GM18520 (cell line): ENCODE measurements around the gene RPTOR.
"Not testable (repeated sequence)": the region's sequence is repeated elsewhere in the genome, so short reads cannot be mapped to it uniquely, and the experiment has no call there.

ENCODE experiments used
- ATAC-seq: cut with Tn5 transposase; IDR thresholded peaks from one replicate; pipeline ENCODE4 v1.9.1; 2021; ENCODE audit not compliant: unreplicated experiment

RPTOR gene

GRCh38 chr17:80864751-80865150 lies 320.1 kb downstream of the RPTOR start:
- no peak for ATAC-seq

- no peak for ATAC-seq
These were observed 321.6 kb downstream of the RPTOR start for GRCh38 chr17:80866050-80866793.

DNA sequence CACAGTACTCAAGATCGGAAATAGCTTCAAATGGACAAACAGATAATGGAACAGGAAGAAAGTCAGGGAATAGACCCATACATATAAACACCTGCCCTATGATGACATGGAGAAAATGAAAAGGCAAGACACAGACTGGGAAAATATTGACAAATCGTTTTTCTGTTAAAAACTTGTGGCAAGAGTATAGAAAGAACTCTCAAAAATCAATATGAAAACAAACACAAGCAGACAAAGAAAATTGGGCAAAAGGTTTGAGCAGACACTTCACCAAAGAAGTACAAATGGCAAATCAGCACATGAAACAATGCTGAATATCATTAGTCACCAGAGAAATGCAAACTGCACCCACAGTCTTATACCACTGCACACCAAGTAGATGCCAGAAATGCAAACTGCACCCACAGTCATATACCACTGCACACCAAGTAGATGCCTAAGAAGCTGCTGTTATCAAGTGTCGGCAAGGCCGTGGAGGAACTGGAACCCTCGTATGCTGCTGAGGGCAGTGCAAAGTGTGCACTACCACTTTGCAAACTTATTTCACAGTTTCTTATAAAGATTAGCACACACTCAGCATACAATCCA lies 323.5 kb downstream of the RPTOR start:
- ATAC-seq: no peak

DNA sequence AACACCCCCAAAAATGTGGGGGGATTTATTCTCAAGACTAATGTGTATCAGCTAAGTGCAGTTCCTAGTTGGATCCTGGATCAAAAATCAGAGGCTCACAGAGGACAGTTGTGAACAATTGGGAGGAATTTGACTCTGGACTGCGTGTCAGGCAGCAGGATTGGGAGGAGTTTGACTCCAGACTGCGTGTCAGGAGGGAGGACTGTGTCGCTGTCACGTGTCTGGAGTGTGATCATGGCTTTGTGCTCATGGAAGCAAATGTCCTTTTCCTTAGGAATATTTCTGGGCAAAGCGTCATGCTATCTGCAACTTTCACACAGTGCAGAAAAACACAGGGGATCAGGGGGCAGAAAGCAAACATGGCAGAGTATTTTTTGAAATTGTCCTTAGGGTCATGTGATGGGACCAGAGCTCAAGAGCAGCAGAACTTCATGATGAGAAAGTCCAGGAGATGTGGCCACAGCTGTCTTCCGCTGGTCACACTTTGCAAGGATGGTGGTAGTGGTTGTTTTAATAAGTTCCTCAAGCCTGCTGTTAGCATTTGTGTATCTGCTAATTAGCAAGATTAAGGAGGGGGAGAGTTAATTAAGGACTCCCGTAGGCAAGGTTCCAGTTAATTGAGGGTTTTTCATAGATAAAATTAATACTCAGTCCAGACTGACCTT lies 325.0 kb downstream of the RPTOR start:
- ATAC-seq: no peak

DNA sequence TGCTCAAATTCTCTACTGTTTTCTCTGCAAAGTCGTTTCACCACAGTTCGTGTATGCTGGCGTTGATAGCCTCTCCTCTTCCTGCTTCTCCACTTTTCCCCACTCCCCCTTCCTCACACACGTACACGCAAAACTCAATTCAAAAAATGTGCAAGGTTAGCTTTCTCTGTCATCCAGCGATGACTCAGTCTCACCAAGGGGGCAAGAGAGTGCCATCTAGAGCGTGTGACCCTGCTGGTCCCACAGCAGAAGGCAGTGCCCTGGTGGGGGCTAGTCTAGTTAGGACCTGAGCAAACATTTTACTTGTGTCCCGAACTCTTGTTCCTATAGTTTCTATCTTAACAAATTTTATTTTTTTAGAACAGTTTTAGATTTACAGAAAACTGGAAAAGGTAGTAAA lies 325.8 kb downstream of the RPTOR start:
- no peak for ATAC-seq

DNA sequence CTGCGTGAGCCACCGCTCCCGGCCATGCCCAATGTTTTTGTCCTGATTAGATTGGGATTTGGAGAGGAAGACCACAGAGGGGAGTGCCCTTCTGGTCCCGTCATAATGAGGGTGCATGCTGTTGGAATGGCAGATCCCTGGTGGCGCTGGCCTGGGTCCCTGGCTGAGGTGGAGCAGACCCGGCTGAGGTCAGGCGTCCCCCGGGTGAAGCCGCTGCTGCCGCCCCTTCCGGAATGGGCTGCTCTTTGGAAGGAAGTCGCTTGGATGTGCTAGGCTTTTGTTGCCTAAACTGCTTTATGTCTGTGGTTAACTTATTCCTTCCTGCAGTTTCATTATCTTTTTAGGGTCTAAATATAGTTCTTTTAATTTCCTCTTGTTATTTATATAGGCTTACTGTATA lies 326.7 kb downstream of the RPTOR start:
- ATAC-seq: no peak

GRCh38 chr17:80872001-80872500 lies 327.4 kb downstream of the RPTOR start:
- no peak for ATAC-seq

GRCh38 chr17:80872501-80873306 lies 328.1 kb downstream of the RPTOR start:
- ATAC-seq: no peak

- ATAC-seq: no peak
These were observed 328.8 kb downstream of the RPTOR start for GRCh38 chr17:80873307-80873951.

DNA sequence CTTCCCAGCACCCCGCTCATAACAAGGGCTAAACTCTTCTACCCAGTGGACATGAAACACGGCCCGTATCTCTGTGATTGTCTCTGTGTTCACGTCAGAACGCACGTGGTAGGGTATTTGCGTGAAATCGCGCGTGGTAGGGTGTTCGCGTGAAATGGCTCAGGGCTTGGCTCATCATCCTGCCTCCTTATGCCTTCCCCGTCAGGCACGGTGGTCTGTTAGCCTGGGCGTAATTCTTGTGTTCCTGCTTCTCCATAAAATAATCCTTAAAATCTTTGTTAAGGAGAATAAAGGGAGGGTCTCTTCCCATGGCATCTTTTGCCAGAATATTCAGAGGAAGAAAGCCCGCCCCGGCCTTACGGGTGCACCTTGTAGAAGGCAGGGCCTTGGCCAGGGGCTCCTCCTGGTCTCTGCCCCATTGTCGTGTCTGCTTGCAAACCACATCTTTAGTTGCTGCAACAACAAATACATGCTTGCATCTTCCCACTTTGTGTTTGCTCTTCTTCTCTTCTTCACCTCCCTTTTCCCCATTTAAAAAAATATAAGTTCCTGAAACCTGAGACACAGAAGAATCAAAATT lies 330.3 kb downstream of the RPTOR start:
- ATAC-seq: no peak

- not testable (repeated sequence) for ATAC-seq
These were observed 330.9 kb downstream of the RPTOR start for GRCh38 chr17:80875480-80875995.

- not testable (repeated sequence) for ATAC-seq
These were observed 331.9 kb downstream of the RPTOR start for GRCh38 chr17:80876456-80876949.

DNA sequence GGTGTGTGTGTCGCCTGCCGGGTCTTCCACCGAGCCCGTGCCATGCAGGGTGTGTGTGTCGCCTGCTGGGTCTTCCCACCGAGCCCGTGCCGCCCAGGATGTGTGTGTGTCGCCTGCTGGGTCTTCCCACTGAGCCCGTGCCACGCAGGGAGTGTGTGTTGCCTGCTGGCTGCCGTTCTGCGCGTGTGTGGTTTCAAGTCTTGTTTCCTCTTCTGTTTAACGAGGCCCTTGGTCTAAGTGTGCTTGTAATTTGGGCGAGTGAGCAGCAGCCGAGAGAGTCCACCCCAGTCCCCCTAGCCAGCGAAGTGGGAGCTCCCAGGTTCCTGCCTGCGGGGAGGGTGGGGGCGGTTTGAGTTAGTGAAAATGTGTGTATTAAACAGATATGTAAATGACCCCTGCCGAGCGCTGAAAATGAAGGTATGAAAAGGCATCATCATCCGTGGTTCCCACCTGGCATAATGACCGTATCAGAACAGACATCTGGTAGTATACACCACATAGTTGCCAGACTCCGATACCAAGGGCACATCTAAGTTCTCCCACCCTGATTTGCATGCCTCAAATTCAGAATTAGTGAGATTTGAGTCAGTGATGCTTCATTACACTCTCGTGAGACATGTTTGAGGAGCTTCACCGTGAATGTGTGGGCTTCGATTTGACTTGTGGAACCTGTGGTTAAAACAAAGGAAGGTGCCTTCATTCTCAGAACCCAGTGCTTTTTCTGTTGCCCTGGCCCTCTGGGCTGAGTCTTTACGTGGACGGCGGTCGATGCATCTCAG lies 332.5 kb downstream of the RPTOR start:
- ATAC-seq: peak; percentile 91

GRCh38 chr17:80877729-80878303 lies 333.2 kb downstream of the RPTOR start:
- ATAC-seq: no peak

DNA sequence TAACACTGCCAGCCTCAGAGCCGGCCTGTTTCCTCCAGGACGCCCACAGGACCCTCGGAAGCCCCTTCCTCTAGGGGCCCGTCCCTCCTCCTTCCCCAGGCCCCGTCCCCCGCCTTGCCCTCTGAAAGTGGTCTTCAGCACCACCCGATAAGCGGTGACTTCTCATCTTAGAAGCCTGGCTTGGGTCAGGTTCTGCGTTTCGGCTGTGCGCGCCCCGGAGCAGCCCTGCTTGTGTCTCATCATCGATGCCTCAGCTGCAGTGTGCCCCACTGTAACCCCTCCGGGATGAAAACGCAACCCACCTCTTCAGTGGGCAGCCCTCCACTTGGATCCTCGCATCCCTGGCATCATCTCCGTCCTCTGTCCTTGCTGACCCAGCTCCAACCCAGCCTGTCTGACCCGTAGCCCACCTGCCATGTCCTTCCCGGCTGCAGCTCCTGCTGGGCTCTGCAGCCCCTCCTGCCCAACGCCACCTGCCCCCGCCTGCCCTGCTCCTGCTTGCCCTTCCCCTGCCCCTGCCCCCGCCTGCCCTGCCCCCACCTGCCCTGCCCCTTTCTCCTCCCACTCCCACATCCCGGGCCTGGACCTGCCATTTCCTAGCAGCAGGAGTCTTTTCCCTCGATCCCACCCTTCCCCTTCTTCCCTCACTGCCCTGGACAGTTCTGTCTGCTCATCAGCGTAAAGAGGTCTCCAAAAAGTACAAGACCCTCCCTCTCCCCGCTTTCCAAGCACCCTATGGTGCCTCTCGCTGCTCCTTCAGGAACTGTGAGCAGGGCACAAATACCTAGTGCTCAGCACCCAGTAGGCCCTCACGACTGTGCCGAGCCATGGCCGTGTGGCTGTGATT lies 334.5 kb downstream of the RPTOR start:
- no peak for ATAC-seq

GRCh38 chr17:80879723-80880647 lies 335.3 kb downstream of the RPTOR start:
- no peak for ATAC-seq

DNA sequence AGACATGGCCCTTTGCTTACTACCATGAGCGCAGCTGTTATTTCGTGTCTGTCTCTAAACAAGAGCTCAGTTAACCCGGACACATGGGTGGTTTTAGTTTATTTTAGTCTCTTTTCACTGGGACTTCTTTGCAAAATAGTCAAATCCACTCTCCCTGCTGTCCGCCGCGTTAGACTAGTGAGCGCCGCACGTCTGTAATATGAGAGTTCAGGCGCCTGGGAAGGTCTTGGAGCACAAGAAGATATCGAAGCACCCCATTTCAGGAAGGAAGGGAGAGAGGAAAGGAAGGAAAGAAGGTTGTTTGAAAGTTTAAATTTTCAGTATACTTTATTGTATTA lies 336.0 kb downstream of the RPTOR start:
- no peak for ATAC-seq
